ENCODE results near the gene NFX1.

- TF ChIP-seq CTCF (IDR thresholded peaks at IDR 0.05), result no peak
- no peak for TF ChIP-seq POLR2A (IDR thresholded peaks at IDR 0.05)
These were observed 28.5 kb downstream of the NFX1 start for GRCh38 chr9:33318781-33319180.
